ENCODE data around the gene CDC27.
"Not testable (repeated sequence)": the region's sequence is repeated elsewhere in the genome, so short reads cannot be mapped to it uniquely, and the experiment has no call there.

The CDC27 gene

GRCh38 chr17:47071171-47071570 is 117.9 kb downstream of the CDC27 start:
- 95% methylated on average over 2 of the region's 2 CpGs for WGBS
- not testable (repeated sequence) for DNase-seq; H3K4ac ChIP-seq (ENCODE audit: low read depth in 1 of 2, low read length in 2 of 2)

GRCh38 chr17:47070266-47070665 is 118.8 kb downstream of the CDC27 start:
- peak; percentile 8 for DNase-seq
- not testable (repeated sequence) for H2AK5ac ChIP-seq (ENCODE audit: low read length, severe bottlenecking); H2BK120ac ChIP-seq (ENCODE audit: low read depth, low read length)

More at GRCh38 chr17:47071171-47071570, 117.9 kb downstream of the CDC27 start:
- not testable (repeated sequence) for H3K14ac ChIP-seq (ENCODE audit: low read length in 2 of 2); H3K36me3 ChIP-seq (ENCODE audit: control insufficient read depth in 1 of 2, insufficient read depth in 2 of 2, low read depth in 1 of 2, low read length in 2 of 2); H2BK15ac ChIP-seq (ENCODE audit: low read depth, poor library complexity, severe bottlenecking); H2BK120ac ChIP-seq (ENCODE audit: low read depth, low read length); H4K91ac ChIP-seq (ENCODE audit: low read length); H3K27me3 ChIP-seq (ENCODE audit: control insufficient read depth in 1 of 2, insufficient read depth in 1 of 2, low read length in 2 of 2); H3K27ac ChIP-seq (ENCODE audit: low read length, poor library complexity, severe bottlenecking); H4K8ac ChIP-seq (ENCODE audit: low read length); H3K18ac ChIP-seq (ENCODE audit: low read depth in 1 of 2, low read length in 2 of 2); H3K4me2 ChIP-seq (ENCODE audit: low read length, poor library complexity, severe bottlenecking); H3K9me3 ChIP-seq (ENCODE audit: control insufficient read depth, low read length); H2BK12ac ChIP-seq (ENCODE audit: low read length in 2 of 2); H3K4me1 ChIP-seq (ENCODE audit: control insufficient read depth, insufficient read depth, low read depth, low read length); H3K9ac ChIP-seq (ENCODE audit: low read length); H3K23ac ChIP-seq (ENCODE audit: low read length in 2 of 2); H2AK5ac ChIP-seq (ENCODE audit: low read length, severe bottlenecking); H2BK5ac ChIP-seq (ENCODE audit: low read depth, low read length, poor library complexity, severe bottlenecking); H2AFZ ChIP-seq (ENCODE audit: low read depth, low read length); H3K4me3 ChIP-seq (ENCODE audit: insufficient read depth in 1 of 2, low read depth in 1 of 2, low read length in 2 of 2)
- H3K79me1 ChIP-seq (replicated peaks; ENCODE audit: low read length, poor library complexity, severe bottlenecking): peaks cover 26% of the 10 kb centered on the region

More at GRCh38 chr17:47070266-47070665, 118.8 kb downstream of the CDC27 start:
- not testable (repeated sequence) for H3K4me3 ChIP-seq (ENCODE audit: insufficient read depth in 1 of 2, low read depth in 1 of 2, low read length in 2 of 2); H2BK5ac ChIP-seq (ENCODE audit: low read depth, low read length, poor library complexity, severe bottlenecking); H3K23ac ChIP-seq (ENCODE audit: low read length in 2 of 2); H4K91ac ChIP-seq (ENCODE audit: low read length); H4K8ac ChIP-seq (ENCODE audit: low read length); H3K27me3 ChIP-seq (ENCODE audit: control insufficient read depth in 1 of 2, insufficient read depth in 1 of 2, low read length in 2 of 2); H3K4ac ChIP-seq (ENCODE audit: low read depth in 1 of 2, low read length in 2 of 2); H3K36me3 ChIP-seq (ENCODE audit: control insufficient read depth in 1 of 2, insufficient read depth in 2 of 2, low read depth in 1 of 2, low read length in 2 of 2); H2BK12ac ChIP-seq (ENCODE audit: low read length in 2 of 2); H3K18ac ChIP-seq (ENCODE audit: low read depth in 1 of 2, low read length in 2 of 2); H3K27ac ChIP-seq (ENCODE audit: low read length, poor library complexity, severe bottlenecking); H3K4me2 ChIP-seq (ENCODE audit: low read length, poor library complexity, severe bottlenecking); H3K9me3 ChIP-seq (ENCODE audit: control insufficient read depth, low read length); H3K14ac ChIP-seq (ENCODE audit: low read length in 2 of 2); H2BK15ac ChIP-seq (ENCODE audit: low read depth, poor library complexity, severe bottlenecking); H2AFZ ChIP-seq (ENCODE audit: low read depth, low read length)
- H3K79me1 ChIP-seq (replicated peaks; ENCODE audit: low read length, poor library complexity, severe bottlenecking): peaks cover 23% of the 10 kb centered on the region
- peak overlapping the region; percentile 66 for H3K9ac ChIP-seq (ENCODE audit: low read length)
- 90% methylated on average over 3 of the region's 4 CpGs for WGBS
- peaks cover 11% of the 10 kb centered on the region for H3K4me1 ChIP-seq (ENCODE audit: control insufficient read depth, insufficient read depth, low read depth, low read length)
